HEK293 (cell line): Measurements from ENCODE around the gene CHRM2.

Source experiments
- ZNF169 ChIP-seq: fragments of 450-650 bp; formaldehyde crosslinking; IDR thresholded peaks from 2 replicates; pipeline ENCODE4 v1.5.1; 2016; ENCODE audit warnings: missing biosample characterization, missing genetic modification characterization
- ZNF239 ChIP-seq: fragments of 450-650 bp; formaldehyde crosslinking; IDR thresholded peaks from 2 replicates; pipeline ENCODE4 v1.5.1; 2016; ENCODE audit warnings: missing biosample characterization, missing genetic modification characterization
- ZNF571 ChIP-seq: fragments of 450-650 bp; formaldehyde crosslinking; IDR thresholded peaks from 2 replicates; pipeline ENCODE4 v1.5.0; 2017; ENCODE audit warnings: missing biosample characterization, missing genetic modification characterization
- TF ChIP-seq, protein P1 (sequence below): fragments of 450-650 bp; formaldehyde crosslinking; IDR thresholded peaks from 2 replicates; pipeline ENCODE4 v1.5.1; 2016; ENCODE audit warnings: missing biosample characterization, missing genetic modification characterization

DNA sequence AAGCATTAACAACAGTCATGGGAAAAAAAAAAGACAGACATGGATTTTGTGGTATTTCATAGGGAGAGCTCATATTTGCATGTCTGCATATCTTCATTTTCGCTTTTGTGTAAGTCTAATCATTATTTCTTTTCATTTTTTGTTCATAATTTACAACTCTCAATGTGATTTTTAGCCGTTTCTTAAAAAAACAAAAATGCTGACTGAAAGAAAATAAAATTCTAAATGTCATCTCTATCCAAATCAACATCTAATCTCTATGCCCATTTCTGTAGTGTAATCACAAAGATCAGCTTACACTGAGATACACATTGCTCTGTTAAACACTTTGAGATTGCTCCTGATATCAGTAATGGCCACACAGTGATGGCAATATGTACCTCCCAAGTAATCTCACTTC is 29.2 kb downstream of the CHRM2 start:
- TF ChIP-seq ZNF239 (tag by site-specific recombination) (no peak), ZNF169 (tag by site-specific recombination) (no peak), ZNF571 (tag by site-specific recombination) (no peak)
- TF ChIP-seq, protein P1, sequence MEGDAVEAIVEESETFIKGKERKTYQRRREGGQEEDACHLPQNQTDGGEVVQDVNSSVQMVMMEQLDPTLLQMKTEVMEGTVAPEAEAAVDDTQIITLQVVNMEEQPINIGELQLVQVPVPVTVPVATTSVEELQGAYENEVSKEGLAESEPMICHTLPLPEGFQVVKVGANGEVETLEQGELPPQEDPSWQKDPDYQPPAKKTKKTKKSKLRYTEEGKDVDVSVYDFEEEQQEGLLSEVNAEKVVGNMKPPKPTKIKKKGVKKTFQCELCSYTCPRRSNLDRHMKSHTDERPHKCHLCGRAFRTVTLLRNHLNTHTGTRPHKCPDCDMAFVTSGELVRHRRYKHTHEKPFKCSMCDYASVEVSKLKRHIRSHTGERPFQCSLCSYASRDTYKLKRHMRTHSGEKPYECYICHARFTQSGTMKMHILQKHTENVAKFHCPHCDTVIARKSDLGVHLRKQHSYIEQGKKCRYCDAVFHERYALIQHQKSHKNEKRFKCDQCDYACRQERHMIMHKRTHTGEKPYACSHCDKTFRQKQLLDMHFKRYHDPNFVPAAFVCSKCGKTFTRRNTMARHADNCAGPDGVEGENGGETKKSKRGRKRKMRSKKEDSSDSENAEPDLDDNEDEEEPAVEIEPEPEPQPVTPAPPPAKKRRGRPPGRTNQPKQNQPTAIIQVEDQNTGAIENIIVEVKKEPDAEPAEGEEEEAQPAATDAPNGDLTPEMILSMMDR (tag by site-specific recombination), result no peak
